ENCODE data around the gene COQ10A.

DNA sequence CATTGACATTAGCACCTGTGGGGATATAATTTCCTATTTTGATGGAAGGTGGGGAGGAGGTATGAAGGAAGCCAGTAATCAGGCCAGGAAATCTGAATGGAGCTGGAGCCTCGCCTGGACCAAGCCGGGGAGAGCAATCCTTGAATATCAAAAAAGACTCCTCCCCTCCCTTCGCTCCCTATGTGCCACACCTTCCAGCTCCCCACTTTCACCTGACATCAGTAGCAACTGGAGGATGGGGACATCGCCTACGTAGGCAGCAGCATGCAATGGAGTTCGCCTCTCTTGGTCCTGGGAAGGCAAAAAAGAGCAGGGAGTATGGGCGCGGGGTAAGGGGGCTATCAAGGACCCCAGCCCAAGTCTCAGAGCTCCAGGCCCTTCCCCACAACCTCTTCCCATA, 9.7 kb upstream of the COQ10A start:
- no peak for TF ChIP-seq POLR2AphosphoS5 (IDR thresholded peaks at IDR 0.05; ENCODE audit: insufficient read depth in 1 of 2, low read depth in 1 of 2)
- TF ChIP-seq, protein P1, sequence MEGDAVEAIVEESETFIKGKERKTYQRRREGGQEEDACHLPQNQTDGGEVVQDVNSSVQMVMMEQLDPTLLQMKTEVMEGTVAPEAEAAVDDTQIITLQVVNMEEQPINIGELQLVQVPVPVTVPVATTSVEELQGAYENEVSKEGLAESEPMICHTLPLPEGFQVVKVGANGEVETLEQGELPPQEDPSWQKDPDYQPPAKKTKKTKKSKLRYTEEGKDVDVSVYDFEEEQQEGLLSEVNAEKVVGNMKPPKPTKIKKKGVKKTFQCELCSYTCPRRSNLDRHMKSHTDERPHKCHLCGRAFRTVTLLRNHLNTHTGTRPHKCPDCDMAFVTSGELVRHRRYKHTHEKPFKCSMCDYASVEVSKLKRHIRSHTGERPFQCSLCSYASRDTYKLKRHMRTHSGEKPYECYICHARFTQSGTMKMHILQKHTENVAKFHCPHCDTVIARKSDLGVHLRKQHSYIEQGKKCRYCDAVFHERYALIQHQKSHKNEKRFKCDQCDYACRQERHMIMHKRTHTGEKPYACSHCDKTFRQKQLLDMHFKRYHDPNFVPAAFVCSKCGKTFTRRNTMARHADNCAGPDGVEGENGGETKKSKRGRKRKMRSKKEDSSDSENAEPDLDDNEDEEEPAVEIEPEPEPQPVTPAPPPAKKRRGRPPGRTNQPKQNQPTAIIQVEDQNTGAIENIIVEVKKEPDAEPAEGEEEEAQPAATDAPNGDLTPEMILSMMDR (IDR thresholded peaks at IDR 0.05): no peak
